GM19043 (cell line): ENCODE data around the gene PSPC1.

Source experiments
- ATAC-seq: cut with Tn5 transposase; IDR thresholded peaks from one replicate; pipeline ENCODE4 v1.9.1; 2021; ENCODE audit warnings: low read depth; ENCODE audit not compliant: unreplicated experiment

Gene PSPC1

DNA sequence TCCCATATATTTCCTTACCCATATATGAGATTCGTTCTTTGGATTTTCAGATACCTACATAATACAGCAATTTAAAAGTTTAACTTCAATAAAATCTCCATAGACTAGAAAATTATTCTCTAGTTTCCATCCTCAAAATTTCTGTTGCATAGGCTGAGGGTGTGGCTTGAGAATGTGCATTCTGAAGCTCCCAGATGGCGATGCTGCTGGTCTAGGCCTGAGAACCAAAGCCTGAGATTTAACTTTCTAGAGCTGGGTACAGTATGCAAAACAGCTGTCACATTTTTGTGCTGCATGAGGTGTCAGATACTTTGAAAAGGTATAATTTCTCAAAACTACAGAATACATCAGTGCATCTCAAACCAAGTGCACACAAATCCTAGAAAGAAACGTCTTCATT lies 106.6 kb downstream of the PSPC1 start:
- no peak for ATAC-seq

- ATAC-seq, result no peak
These were observed 107.8 kb downstream of the PSPC1 start for GRCh38 chr13:19674898-19675297.

GRCh38 chr13:19673473-19674430 lies 109.0 kb downstream of the PSPC1 start:
- no peak for ATAC-seq

DNA sequence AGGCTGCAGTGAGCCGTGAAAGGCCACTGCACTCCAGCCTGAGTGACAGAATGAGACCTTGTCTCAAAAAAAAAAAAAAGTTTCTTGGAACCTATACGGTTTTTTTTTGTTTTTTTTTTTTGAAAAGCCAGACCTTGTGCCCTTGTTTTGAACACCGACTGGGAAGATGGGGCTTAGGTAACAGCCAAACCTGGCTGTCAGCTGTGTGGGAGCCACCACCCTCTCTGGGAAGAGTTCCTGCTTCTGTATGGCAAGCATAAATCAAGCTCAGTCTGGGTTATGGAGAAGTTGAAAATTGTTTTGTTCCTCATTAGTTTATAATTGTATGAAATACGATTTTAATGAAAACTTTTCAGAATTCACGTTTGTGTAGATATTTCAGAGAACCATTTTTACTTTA lies 109.8 kb downstream of the PSPC1 start:
- ATAC-seq, result no peak

GRCh38 chr13:19670147-19670546 lies 112.6 kb downstream of the PSPC1 start:
- no peak for ATAC-seq

DNA sequence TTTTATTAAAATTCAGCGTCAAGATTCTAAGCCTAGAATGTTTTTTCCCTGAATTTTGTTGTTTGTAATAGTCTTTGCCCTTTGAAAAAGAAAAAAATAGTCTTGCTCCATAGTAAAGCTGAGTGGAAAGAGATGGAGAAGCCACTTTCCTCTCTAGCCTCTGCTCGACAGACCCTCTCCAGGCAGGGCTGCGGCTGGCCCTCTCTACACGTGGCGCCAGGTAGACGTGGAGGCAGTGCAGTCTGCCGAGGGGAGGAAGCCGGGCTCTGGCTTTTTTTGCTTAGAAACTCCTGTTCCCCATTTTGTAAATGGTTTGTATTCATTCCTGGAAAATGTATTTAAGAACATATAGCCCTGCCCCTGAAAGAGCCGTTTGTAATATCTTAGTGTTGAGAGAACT lies 114.0 kb downstream of the PSPC1 start:
- ATAC-seq, result no peak

- no peak for ATAC-seq
These were observed 117.3 kb downstream of the PSPC1 start for GRCh38 chr13:19665427-19665859.

DNA sequence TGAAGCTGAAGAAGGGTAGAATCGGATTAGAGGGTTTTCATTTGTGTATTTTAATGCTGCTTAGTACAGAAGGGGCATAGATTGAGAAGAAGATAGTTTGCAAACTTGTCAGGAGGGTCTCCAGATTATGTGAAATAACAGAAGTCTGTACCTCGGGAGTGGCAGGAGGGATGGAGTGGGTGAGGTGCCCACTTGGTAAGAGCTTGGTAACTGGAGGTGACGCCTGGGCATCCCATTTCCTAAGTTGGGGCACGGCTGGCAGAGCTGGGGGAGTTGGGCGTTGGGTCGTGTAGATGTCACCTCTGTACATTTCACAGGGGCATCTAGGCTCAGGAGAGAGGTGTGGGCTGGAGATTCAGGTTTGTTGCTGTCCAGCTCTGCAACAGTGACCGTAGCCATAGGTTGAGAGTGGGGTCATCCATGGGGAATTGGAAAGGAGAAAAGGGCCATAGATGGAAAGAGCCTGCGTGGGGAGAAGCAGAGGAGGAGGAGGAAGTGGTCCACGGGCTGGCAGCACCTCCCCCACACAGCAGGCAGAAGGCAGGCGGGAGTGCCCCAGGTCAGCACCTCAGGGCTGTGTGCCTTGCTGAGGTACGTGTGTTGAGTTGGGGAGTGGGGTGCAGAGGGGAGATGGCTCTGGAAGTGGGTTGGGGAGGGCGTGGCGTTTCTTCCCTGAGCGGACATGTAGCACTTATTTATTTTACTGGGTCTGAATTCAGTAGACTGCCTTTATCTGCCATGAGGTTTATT lies 118.1 kb downstream of the PSPC1 start:
- no peak for ATAC-seq

GRCh38 chr13:19663416-19663979 lies 119.2 kb downstream of the PSPC1 start:
- no peak for ATAC-seq

DNA sequence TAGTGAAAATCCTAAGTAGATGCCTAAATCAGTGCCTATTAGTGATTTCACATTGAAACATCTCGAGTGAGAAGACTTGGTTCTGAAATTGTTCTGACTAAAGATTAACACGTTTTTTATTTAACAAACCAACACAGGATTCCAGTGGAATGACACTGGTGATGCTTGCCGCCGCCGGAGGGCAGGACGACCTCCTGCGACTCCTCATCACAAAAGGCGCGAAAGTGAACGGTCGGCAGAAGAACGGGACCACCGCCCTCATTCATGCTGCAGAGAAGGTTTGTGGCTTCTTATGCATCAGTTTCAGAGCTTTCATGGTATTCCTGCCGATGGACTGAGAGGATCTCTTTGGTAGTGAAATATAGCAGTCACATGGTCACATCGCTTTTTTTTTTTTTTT lies 121.2 kb downstream of the PSPC1 start:
- ATAC-seq, result no peak

DNA sequence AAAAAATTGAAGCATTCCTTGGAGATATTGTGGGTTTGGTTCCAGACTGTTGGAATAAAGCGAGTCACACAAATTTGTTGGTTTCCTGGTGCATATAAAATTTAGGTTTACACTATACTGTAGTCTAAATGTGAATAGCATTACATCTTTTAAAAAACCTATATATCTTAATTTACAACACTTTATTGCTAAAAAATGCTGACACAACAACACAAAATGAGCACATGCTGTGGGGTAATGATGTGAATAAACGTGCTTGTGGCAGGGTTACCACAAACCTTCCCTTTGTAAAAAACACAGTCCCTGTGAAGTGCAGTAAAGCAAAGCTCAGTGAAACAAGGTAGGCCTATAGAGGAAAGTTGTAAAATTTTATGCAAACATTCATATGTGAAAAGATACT lies 121.6 kb downstream of the PSPC1 start:
- ATAC-seq, result no peak

GRCh38 chr13:19658831-19659230 lies 123.9 kb downstream of the PSPC1 start:
- no peak for ATAC-seq

GRCh38 chr13:19657872-19658591 lies 124.7 kb downstream of the PSPC1 start:
- no peak for ATAC-seq
